HCT116 (cell line): ENCODE measurements around the gene RANBP1.

ENCODE experiments used
- ATF3 ChIP-seq: IDR thresholded peaks from 2 replicates; pipeline ENCODE4 v1.6.1; 2012
- CTCF ChIP-seq, 3 experiments: fragments of 200-600 bp in 1 of 3; sonication (generic) in 1 of 3; IDR thresholded peaks in 2 of 3; conservative IDR thresholded peaks in 1 of 3; 2 replicates each; pipeline ENCODE4 v1.5.1; 2012 to 2017; ENCODE audit warnings: low read depth in 2 of 3, low read length in 2 of 3, antibody characterized with exemption in 1 of 3, borderline replicate concordance in 1 of 3, control low read depth in 1 of 3, mild to moderate bottlenecking in 1 of 3, mixed read lengths in 1 of 3, mixed run types in 1 of 3, moderate library complexity in 1 of 3; ENCODE audit not compliant: insufficient read depth in 1 of 3
- EGR1 ChIP-seq: IDR thresholded peaks from 2 replicates; pipeline ENCODE4 v1.6.1; 2012; ENCODE audit warnings: low read depth
- EZH2 ChIP-seq: fragments of 200-600 bp; sonication (generic); IDR thresholded peaks from 2 replicates; pipeline ENCODE4 v1.6.1; 2017; ENCODE audit warnings: antibody characterized with exemption, mixed run types
- JUND ChIP-seq: IDR thresholded peaks from 2 replicates; pipeline ENCODE4 v1.6.1; 2012
- POLR2A ChIP-seq: IDR thresholded peaks from 2 replicates; pipeline ENCODE4 v1.7.0; 2011; ENCODE audit warnings: borderline replicate concordance; ENCODE audit not compliant: insufficient read depth, insufficient read length; ENCODE audit errors: extremely low read depth
- POLR2AphosphoS5 ChIP-seq: IDR thresholded peaks from 2 replicates; pipeline ENCODE4 v1.6.1; 2011; ENCODE audit warnings: mild to moderate bottlenecking, low read depth, low read length, moderate library complexity
- REST ChIP-seq: IDR thresholded peaks from 2 replicates; pipeline ENCODE4 v1.6.1; 2012; ENCODE audit warnings: low read depth
- SRF ChIP-seq: IDR thresholded peaks from 2 replicates; pipeline ENCODE4 v1.6.1; 2012; ENCODE audit warnings: low read depth
- TCF7L2 ChIP-seq: IDR thresholded peaks from 2 replicates; pipeline ENCODE4 v1.7.0; 2011; ENCODE audit warnings: borderline replicate concordance, inconsistent platforms; ENCODE audit not compliant: insufficient read depth, insufficient read length; ENCODE audit errors: extremely low read depth
- ZFX ChIP-seq: fragments of 450-650 bp; IDR thresholded peaks from 2 replicates; pipeline ENCODE4 v1.6.1; 2017

GRCh38 chr22:20094197-20094807 is 21.6 kb upstream of the RANBP1 start:
- TF ChIP-seq CTCF (IDR thresholded peaks at IDR 0.05 in 2 of 3, conservative IDR thresholded peaks at IDR 0.05 in 1 of 3; ENCODE audit: borderline replicate concordance in 1 of 3, insufficient read depth in 1 of 3, low read depth in 2 of 3, low read length in 2 of 3): no peak
- no peak for TF ChIP-seq ATF3
- TF ChIP-seq JUND: no peak
- TF ChIP-seq EGR1: no peak
- TF ChIP-seq REST: no peak
- no peak for TF ChIP-seq POLR2A
- TF ChIP-seq EZH2: no peak
- no peak for TF ChIP-seq ZFX
- TF ChIP-seq SRF: no peak
- TF ChIP-seq POLR2AphosphoS5: no peak
- no peak for TF ChIP-seq TCF7L2
